HG03066 (cell line): ENCODE data around the gene RIMBP2.
"Not testable (repeated sequence)": the region's sequence is repeated elsewhere in the genome, so short reads cannot be mapped to it uniquely, and the experiment has no call there.

Source experiments
- ATAC-seq: cut with Tn5 transposase; IDR thresholded peaks from one replicate; pipeline ENCODE4 v1.9.1; 2021; ENCODE audit warnings: low read depth; ENCODE audit not compliant: unreplicated experiment

Gene RIMBP2

DNA sequence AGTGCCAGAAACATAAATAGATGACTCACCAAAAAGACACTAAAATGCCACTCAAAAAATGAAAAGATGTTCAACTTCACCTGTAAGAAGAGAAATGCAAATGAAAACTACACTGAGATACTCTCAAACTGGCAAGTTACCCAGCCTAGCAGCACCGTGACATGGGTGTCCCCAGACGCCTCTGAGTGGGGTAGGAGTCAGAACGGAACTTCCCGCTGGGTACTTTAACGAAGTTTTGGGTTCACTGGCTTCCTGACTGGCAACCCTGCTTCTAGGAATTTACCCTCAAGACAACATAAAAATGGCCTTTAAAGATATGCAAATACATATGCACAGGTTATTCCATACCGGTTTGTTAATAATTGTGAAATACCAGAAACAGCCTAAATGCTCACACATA is 52.6 kb downstream of the RIMBP2 start:
- no peak for ATAC-seq

DNA sequence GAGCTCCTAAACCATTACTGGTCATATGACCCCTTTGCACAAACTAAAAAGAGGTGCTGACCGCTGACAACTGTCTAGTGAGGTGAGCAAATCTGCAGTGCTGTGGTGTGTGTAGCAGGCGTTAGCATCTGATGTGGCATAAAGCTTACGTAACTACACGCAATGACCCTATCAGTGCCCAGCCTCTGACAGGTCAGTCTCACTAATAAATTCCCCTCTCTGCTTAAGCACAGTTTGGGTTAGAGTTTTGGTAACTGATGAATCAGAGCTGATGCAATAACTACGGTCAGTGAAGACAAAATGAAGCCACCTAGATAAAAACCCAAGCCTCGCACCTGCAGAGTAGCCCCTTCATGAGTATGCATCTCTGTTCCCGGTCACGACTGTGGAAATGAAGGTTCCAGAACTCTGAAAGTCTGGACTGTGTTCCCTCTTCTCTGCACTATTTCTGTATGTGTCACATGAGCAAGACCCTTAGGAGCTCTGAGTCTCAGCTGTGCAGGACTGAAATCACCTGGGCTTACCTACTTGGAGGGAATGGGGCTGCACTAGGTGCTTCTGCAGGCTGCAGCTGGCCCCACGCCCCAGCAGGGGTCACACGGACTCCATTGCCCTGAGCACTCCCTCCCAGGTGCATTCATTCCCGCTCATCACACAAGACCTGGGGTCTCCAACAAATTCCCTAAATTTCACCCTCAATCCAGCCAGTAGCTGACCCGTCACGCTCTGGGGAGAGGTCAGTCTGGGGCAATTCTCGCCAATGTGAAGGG is 54.4 kb downstream of the RIMBP2 start:
- ATAC-seq = no peak

DNA sequence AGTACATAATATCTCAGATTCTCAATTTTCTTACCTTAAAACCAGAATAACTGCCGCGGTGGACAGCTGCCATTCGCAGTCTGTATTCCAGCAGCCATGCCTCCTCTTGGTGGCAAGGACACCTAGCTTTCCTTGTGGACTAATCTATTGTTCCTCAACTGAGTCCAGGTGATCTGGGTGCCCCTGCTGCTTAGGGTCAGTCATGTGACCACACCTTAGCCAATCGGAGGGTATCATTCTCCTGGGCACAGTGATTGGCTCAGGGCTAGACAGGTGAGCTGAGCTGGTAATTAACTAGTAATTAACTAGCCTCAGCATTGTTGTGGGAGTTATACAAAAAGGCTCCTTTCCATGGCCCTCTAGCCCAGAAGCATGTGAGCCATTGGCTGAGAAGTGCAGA is 55.0 kb downstream of the RIMBP2 start:
- no peak for ATAC-seq

DNA sequence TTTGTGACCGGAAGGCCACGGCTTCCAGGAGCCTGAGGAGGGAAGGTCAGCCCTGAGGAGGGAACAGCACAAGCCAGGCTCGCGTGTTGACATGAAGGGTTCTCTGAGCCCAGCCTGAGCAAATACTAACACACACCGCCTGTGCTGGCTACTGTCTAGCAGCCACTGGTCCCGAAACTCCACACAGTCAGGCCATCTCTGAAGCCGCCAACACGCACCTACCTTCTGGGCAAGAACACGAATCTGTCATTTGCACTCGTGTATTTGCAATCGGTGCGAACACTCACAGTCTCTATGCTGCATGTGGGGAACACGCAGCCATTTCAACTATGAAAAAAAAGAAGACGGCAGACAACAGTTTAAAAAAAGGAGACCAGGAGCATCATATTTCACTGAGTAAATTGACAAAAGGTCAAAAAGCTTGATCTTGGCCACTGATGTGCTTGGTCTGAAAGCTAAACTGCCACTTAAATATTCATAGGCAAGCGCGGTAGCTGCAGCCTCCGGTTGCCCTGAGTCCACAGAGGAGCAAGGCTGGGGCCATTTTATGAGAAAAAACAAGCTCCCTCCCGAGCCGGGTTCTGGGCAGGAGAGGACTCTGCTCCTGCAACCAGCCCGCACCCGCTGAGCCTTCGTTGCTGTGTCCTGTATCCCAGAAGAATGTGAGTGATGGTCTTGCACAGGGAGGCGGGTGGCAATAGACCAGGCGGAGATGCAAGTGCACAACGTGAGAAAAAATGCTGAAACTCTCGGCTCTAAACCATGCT is 57.8 kb downstream of the RIMBP2 start:
- ATAC-seq = no peak

DNA sequence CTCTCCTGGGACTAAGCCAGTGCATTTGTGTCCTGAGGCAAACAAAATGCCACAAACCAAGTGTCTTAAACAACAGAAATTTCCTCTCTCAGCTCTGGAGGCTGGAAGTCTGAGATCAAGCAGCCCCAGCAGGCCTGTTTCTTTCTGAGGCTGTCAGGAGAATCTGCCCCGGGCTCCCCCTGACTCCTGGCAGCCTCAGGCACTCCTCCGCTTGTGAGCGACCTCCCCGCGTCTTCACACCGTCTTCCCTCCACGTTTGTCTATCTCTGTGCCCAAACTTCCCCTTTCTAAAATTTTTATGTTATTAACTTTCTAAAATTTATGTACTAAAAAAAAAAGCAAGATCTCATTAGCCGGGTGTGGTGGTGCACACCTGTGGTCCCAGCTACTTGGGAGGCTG is 59.7 kb downstream of the RIMBP2 start:
- no peak for ATAC-seq

DNA sequence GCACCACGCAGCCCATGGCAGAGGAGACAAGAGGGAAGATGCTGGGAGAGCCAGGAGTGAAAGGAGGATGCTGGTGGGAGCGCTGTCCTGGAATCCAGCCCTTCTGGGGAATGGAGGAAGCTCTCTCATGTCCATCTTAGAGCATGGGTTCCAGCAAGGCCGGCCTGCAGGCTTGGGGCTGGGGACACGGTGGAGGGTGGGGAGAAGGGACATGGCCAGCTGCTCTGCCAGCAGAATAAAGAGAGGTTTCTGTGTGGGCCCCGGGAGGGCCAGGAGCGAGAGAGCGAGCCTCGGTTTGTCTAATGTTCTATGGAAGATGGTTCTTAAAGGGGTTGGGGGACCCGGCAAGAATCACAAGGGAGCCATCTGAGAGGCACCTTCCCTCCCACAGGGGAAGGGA is 60.2 kb downstream of the RIMBP2 start:
- ATAC-seq = no peak

DNA sequence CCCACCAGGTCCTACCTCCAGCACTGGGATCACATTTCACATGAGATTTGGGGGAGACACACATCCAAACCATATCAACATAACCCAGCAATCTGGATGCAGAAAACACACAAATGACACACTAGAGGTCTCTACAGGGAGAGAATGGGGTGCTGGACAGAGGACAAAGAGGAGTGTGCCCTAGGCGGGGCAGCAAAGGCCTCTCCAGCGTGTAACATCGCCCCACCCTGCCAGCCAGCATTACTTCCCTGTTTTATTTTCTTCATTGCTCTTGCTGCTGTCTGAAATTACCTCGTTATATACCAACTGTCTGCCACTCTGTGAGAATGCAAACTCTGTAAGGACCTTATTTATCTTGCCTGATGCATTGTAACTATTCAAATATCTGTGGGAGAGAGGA is 61.1 kb downstream of the RIMBP2 start:
- ATAC-seq = no peak

DNA sequence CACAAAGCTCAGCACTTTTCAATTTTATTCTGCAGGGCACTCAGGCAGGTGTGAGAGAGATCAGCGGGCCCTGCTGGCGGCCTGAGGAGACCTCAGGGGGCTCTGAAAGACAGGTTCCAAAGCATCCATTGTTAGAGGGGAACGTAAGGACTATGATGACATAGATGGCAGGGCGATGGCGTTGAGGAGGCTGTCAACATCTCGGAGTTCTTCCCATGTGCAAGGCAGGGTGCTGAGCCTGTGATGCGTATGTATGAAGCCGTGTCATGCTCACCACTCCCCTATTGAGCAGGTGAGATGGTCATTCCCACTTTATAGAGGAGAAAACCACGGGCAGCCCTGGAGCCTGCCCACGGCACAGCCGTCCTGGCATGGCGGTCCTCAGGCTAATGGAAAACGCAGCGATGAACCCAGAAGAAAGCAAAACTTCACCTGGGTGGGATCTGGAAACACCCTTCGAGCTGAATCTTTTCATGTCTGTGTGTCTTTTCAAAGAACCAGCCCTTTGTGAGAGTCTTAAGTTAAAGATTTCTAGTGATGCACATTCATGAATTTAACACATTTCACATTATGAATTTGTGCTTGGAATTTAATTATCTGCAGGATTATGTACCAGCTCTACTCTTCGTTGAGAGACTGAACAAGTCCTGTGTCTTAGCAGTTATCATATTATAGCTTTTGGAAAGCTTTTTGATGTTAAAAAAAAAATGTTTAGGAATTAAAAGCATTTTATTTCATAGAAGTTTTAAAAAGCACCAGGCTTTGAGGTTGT is 64.7 kb downstream of the RIMBP2 start:
- ATAC-seq = no peak

DNA sequence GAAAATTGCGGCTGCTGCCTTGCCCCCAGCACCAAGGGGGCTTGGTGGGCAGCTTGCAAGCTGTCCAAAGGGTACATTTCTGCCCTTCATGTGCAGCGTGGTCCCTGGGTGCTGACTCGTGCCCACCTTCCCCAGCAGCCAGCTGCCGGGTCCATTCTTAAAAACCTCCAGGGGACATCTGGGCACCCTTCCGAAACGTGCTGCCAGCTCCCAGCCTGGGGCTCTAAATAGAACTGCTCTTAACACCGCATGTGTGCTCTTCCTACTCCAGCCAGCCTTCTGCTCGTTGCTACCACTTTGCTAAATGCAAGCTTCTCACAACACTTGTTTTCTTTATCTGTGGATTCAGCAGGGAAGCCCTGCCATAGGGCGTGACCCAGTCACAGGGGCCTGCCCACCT is 66.0 kb downstream of the RIMBP2 start:
- ATAC-seq = no peak

DNA sequence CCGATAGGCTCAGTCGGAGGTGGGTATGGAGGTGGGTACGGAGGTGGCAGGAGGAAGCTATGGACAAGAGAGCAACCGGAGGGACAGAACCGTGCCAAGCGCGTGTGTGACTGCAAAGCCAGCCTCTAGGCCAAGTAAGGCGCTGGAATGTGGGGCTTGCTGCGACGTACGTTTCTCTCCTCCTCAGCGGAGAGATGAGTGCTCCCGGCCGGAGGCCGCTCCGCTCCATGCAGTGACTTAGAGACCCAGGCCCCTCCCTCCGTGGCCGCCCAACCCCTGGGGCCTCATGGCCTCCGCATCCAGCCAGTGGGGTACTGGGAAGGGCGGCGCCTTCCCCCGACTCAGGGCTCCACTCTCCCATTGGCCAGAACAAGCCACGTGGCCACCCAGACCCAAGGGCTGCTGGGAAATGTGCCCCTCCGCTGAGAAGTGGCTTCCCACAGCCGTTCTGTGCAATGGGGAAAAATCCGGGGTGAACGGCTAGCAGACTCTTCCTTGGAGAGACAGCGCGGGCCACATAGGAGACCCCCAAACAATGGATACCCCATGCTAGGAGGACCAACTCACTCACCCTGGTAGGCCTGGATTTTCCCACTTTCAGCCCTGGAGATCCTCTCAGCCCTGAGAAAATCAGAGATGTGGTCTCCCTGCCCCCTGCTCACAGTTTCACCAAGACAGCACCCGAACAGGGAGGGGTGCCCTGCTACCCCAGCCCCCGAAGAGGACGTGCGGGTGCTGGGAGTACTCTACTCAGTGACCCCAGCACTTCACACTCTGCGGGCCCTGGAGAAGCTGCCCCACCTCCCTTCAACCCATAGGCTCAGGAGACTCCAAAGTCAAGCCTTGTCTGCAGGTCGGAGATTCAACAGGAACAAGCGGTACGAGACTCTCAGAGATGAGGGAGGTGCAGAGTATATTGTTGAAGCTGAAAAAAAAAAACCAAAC is 66.7 kb downstream of the RIMBP2 start:
- ATAC-seq = no peak

DNA sequence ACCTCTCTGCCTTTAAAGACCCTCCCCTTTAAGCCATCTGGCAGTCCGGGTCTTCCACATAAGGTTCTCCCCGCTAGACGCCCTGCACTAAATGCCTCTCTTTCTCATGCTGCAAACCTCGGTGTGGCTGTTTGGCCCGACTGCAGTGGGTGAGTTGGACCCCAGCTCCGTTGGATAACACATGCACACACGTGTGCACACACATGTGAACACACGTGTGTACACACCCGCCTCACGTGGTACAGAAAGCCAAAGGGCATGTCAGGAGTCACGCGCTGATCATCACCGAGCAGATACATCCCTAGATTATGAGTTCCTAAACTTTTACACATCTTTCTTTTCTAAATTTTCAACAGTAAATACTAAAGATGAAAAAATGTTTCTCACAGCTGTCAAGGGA is 68.3 kb downstream of the RIMBP2 start:
- ATAC-seq = no peak

DNA sequence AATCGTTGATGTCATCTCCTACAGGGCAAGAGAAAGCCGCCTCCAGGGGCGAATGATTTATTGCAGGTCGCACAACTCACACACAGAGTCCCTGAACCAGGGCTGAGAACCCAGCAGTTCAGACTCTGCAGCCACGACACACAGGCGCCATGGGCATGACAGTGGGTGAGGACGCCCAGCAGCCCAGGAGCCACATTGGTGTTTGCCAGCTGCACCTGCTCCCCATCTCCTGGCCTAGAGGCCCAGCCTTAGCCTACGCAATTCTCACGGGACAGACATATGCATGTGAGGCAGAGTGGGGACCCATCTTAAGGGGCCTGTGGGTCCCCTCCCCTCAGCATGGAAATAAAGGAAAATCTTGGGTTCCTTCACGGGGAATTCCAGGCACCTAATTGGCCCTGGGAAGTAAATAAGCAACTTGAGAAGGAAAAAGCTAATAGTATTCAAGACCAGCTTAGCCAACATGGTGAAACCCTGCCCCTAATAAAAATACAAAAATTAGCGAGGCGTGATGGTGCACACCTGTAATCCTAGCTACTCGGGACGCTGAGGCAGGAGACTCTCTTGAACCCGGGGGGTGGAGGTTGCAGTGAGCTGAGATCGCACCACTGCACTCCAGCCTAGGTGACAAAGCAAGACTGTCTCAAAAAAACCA is 69.3 kb downstream of the RIMBP2 start:
- no peak for ATAC-seq

DNA sequence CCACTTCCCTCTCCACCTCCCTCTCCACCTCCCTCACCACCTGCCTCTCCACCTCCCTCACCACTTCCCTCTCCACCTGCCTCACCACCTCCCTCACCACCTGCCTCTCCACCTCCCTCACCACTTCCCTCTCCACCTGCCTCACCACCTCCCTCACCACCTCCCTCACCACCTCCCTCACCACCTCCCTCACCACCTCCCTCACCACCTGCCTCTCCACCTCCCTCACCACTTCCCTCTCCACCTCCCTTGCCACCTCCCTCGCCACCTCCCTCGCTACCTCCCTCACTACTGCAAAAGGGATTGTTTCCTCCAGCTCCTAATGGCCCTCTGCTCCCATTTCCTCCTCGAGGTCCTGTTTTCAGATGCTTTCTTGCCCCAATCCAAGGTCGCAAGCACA is 69.9 kb downstream of the RIMBP2 start:
- ATAC-seq = not testable (repeated sequence)

DNA sequence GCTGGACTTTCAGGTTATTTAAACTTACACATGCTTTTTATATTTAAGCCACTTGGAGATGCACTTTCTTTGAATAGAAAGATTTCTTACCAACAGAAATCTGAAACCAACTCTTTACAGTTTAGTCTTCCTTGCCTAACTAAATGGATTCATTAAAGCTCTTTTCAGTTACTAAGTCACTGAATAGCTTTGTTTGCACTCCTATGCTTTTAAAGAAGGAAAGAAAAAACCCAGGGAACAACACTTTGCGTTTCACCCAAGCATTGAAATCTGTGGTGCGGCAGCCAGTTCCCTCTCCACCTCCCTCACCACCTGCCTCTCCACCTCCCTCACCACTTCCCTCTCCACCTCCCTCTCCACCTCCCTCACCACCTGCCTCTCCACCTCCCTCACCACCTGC is 70.3 kb downstream of the RIMBP2 start:
- ATAC-seq = no peak

DNA sequence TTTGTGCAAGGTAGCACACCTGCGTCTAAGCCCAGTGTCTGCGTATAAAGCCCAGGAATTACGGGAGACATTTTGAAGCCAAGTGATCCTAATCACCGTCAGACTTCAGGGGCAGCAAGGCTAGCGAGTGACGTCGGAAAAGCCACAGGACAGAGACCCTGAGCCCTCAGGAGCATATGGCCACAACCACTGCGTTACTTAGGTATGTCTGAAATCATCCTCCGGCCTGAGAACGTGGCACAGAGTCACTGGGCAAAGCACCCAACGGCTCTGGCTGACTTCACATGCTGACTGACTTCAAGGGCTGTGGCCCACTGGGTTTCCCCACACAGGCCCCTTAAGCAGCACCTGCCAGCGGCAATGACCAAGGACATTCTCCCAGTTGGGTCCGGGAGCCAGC is 71.5 kb downstream of the RIMBP2 start:
- no peak for ATAC-seq

DNA sequence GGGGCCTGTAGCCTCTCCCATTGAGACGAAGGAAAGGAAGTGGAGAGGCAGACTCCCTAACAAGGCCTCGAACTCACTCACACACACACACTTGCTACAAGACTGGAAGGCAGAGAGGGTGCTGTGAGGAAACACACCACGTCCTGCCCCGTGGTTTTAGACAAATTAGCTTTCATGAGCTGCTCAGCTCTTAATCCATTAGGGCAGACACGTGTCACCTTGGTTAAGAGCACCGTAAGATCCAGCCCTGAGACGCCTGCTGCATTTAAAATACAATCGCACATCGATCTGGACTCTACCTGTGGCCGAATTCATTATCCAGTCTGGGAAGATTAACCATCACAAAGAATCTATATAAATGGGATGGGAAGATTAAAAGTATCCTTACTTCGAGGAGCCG is 72.0 kb downstream of the RIMBP2 start:
- ATAC-seq = no peak

DNA sequence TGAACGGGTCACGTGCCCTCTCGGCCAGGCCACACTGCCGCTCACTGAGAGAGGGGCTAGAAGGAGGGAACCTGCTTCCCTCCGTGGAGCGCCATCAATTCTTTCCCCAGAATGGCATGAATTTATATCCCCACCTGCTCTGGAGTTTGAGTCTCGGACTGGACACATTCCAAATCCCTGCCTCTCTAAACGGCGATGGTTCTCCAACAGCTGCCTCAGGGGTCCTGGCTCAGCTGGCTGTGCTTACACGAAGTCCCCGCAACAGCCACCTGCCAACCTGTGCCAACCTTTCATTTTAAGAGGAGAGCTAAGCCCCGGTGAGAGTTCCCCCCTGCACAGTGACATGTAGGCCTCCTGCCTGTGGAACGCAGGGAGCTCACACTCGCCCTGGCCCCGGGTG is 73.2 kb downstream of the RIMBP2 start:
- ATAC-seq = no peak

DNA sequence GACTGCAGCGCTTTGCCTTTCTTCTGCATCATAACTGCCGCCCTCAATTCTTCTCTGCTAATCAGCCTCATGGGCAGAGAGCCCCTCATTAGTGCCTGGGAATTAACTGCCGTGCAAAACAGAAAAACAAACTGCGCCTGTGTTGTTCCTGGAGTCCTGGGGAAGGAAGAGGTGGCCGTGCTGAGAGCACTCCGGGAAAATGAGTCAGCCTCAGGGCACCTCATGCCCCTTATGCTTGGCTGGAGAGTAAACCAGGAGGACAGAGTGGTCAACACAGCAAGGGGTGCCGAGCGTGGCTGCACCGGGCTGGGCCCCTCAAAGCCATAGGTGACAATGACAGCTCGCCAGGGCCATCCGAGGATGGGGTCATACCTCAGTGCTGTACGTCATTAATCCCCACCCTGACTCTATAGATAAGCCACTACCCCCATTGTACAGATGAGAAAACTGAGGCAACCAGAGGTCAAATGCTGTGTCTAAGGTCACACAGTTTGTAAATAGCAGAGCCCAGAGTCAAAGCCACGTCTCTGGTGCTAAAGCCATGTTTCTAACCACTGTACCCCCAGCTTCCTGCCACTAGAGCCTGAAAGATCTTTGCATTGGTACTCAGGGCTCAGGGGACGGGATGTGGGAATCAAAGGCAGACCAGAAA is 74.4 kb downstream of the RIMBP2 start:
- no peak for ATAC-seq

DNA sequence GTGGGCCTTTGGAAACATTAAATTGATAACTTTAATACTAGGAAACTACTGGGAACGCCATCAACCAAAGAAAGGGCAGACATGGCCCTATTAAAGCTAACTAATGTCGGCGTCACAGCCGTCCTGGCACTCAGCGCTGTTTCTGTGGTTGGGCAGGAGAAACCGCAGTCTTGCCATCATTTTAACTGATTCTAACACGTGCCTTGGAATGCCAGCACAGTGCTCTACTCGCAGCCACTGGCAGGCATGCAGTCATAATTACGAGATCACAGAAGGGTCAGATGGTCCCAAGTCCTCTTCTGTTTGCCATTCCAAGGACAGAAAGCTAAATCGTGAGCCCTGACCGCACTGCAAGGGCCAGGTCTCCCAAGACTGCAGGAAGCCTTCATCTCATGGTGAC is 75.2 kb downstream of the RIMBP2 start:
- no peak for ATAC-seq
